Adrenal gland (tissue), 12 donors: Measurements from ENCODE around the gene TNS4. TPM values are rescaled to one million over a fixed set of nuclear protein-coding genes. Genes with fewer than 3 reads are reported as not detected.

ENCODE experiments used
- DNase-seq, 7 donors: peaks; one replicate each; pipeline ENCODE4 v3.0.0-alpha.2; 2019 to 2020
- H3K27ac ChIP-seq, 5 donors: fragments of 200-600 bp; sonication (generic) in 4 of 5; 1 replicate in 3 of 5; 2 replicates in 2 of 5; pipeline versions ENCODE4 v1.5.1 to v1.8.0; 2016 to 2020; ENCODE audit warnings: mild to moderate bottlenecking in 1 of 5
- H3K27me3 ChIP-seq: fragments of 200-600 bp; 2 replicates; pipeline ENCODE4 v1.8.0; 2021
- H3K36me3 ChIP-seq, 2 donors: fragments of 200-600 bp; replicated peaks in 1 of 2; 1 replicate in 1 of 2; 2 replicates in 1 of 2; pipeline versions ENCODE4 v1.5.1 to v1.8.0; 2018 to 2022
- H3K4me1 ChIP-seq, 2 donors: fragments of 200-600 bp; replicated peaks in 1 of 2; 1 replicate in 1 of 2; 2 replicates in 1 of 2; pipeline versions ENCODE4 v1.5.1 to v1.8.0; 2018 to 2021
- H3K4me3 ChIP-seq, 4 donors: fragments of 200-600 bp; sonication (generic) in 3 of 4; one replicate each; pipeline ENCODE4 v1.5.1; 2016 to 2018
- H3K9me3 ChIP-seq, 3 donors: fragments of 200-600 bp; sonication (generic) in 1 of 3; replicated peaks in 1 of 3; 1 replicate in 2 of 3; 2 replicates in 1 of 3; pipeline versions ENCODE4 v1.5.1 to v1.8.0; 2016 to 2021
- CTCF ChIP-seq, 6 experiments: fragments of 450-650 bp in 4 of 6; fragments of 200-600 bp in 2 of 6; sonication (generic) in 1 of 6; IDR thresholded peaks; 1 replicate in 5 of 6; 2 replicates in 1 of 6; pipeline versions ENCODE4 v1.5.1 to v1.8.0; 2016 to 2021; ENCODE audit warnings: antibody characterized with exemption in 6 of 6, mild to moderate bottlenecking in 2 of 6, moderate library complexity in 1 of 6
- POLR2A ChIP-seq, 2 donors: fragments of 450-650 bp; IDR thresholded peaks; one replicate each; pipeline ENCODE4 v1.6.1; 2017; ENCODE audit warnings: antibody characterized with exemption in 2 of 2, mild to moderate bottlenecking in 2 of 2, moderate library complexity in 1 of 2
- WGBS, 4 donors: extraction: QIAGEN DNeasy Blood & Tissue Kit in 2 of 4; methylation state at CpG; one replicate each; pipeline versions ENCODE4 v1.1.5 to v1.1.7; 2013 to 2017; 5-methylcytosine and 5-hydroxymethylcytosine counted together
- intact Hi-C, 2 donors: fragments of 100-400 bp; cut with DNase I; formaldehyde crosslinking; loops; one replicate each; pipeline versions ENCODE4 v1.14.1 to v1.15.0; 2022 to 2023
- polyA plus RNA-seq, 3 donors: library from polyadenylated mRNA; stranded (reverse); fragments of 200-250 nt in 2 of 3; fragments of 350-450 nt in 1 of 3; fragmentation: Illumina TruSeq in 1 of 3; extraction: RNeasy Lipid Tissue Mini Kit (QIAGEN cat#74804) in 1 of 3; gene quantifications; one replicate each; pipeline ENCODE4 v1.2.3, GENCODE V29; 2013 to 2014
- total RNA-seq, 9 donors: library from RNA; depleted of rRNA in 4 of 9; stranded (reverse); fragments of >200 nt in 4 of 9; fragments of 120-200 nt in 1 of 9; fragmentation: NEBNext Ultra II Directional in 1 of 9; extraction: Animal tissue kit (Norgen Biotek cat#: 25700) in 1 of 9; gene quantifications; one replicate each; pipeline versions ENCODE4 v1.1.0 to v1.2.4, GENCODE V29; 2013 to 2023
- donor health status: healthy with polysubstance abuse.
- donor health status: Bipolar disorder and iron deficiency.
- donor health status: DM: yes; HTN: yes; CAD: no.
- donor health status: DM: no; HTN: no; CAD: no.
- donor health status: DM: no; HTN: no; CAD: no.
- donor health status: DM: yes; HTN: yes; CAD: no.

TNS4 gene
- total and polyA plus RNA-seq, 12 donors: 0.07 to 0.32 (median 0.11) TPM; not detected in 7

GRCh38 chr17:40460604-40460967 is 40.8 kb downstream of the TNS4 start:
- Histone ChIP-seq H3K27ac (peak overlapping the region in 1 of 5 donors; percentile 61), H3K4me1 (peaks cover 0 to 20% of the 10 kb centered on the region in 2 donors), H3K9me3 (no peaks in the 10 kb centered on the region), H3K4me3 (no peak overlapping the region), H3K27me3 (no peaks in the 10 kb centered on the region), H3K36me3 (peaks cover 0 to 27% of the 10 kb centered on the region in 2 donors)
- intact Hi-C loops: no loop called here
- 61 to 78% (median 69%) methylated on average over 1 to 3 of the region's 3 CpGs for WGBS, 4 donors
- no peak for TF ChIP-seq CTCF (IDR thresholded peaks at IDR 0.05)
- TF ChIP-seq POLR2A (IDR thresholded peaks at IDR 0.05): no peak
- no peak for DNase-seq

GRCh38 chr17:40459636-40460603 is 41.5 kb downstream of the TNS4 start:
- peak overlapping the region in 1 of 5 donors; percentile 61 for H3K27ac ChIP-seq
- peaks cover 0 to 33% of the 10 kb centered on the region in 2 donors for H3K36me3 ChIP-seq
- no peaks in the 10 kb centered on the region for H3K9me3 ChIP-seq
- WGBS, 4 donors: 71 to 78% (median 77%) methylated on average over 6 to 8 of the region's 8 CpGs
- intact Hi-C loops: no loop called here
- H3K4me1 ChIP-seq: peaks cover 0 to 20% of the 10 kb centered on the region in 2 donors
- no peaks in the 10 kb centered on the region for H3K27me3 ChIP-seq
- no peak overlapping the region for H3K4me3 ChIP-seq
- peak in 1 of 7 donors; percentile 20 for DNase-seq
- TF ChIP-seq CTCF (IDR thresholded peaks at IDR 0.05): no peak
- no peak for TF ChIP-seq POLR2A (IDR thresholded peaks at IDR 0.05)

- Histone ChIP-seq H3K27me3 (no peaks in the 10 kb centered on the region), H3K36me3 (peaks cover 0 to 43% of the 10 kb centered on the region in 2 donors), H3K27ac (peak overlapping the region in 1 of 5 donors; percentile 67), H3K4me3 (no peak overlapping the region), H3K4me1 (peaks cover 0 to 20% of the 10 kb centered on the region in 2 donors), H3K9me3 (no peaks in the 10 kb centered on the region)
- intact Hi-C loops: no loop called here
- TF ChIP-seq CTCF (IDR thresholded peaks at IDR 0.05): no peak
- no peak for DNase-seq
- 82 to 89% (median 87%) methylated on average over 11 to 12 of the region's 12 CpGs for WGBS, 4 donors
Observed at GRCh38 chr17:40458851-40459482, 42.5 kb downstream of the TNS4 start.
